Fibroblast of mammary gland (primary cell): Measurements from ENCODE around the gene PRELID1.
A peak's percentile ranks its signal among the peaks of the same experiment; 100 is the strongest.

Experiments
- DNase-seq: peaks from one replicate; pipeline ENCODE4 v3.0.0-alpha.2; 2010; ENCODE audit warnings: low read depth
- H3K4me3 ChIP-seq: 2 replicates; pipeline ENCODE4 v1.5.1; 2011; ENCODE audit warnings: low read depth, mild to moderate bottlenecking, low read length, moderate library complexity; ENCODE audit not compliant: control insufficient read depth
- CTCF ChIP-seq: conservative IDR thresholded peaks from 2 replicates; pipeline ENCODE4 v1.5.1; 2011; ENCODE audit warnings: low read depth, low read length, inconsistent platforms; ENCODE audit not compliant: control insufficient read depth, insufficient read depth

The PRELID1 gene

GRCh38 chr5:177297922-177298321, 5.7 kb upstream of the PRELID1 start:
- TF ChIP-seq CTCF: no peak
- no peak for DNase-seq
- no peak overlapping the region for H3K4me3 ChIP-seq

GRCh38 chr5:177299697-177300096, 3.9 kb upstream of the PRELID1 start:
- no peak for TF ChIP-seq CTCF
- H3K4me3 ChIP-seq: no peak overlapping the region
- DNase-seq: no peak

GRCh38 chr5:177300236-177300880, 3.2 kb upstream of the PRELID1 start:
- DNase-seq: peak; percentile 69
- TF ChIP-seq CTCF: peak; percentile 30
- H3K4me3 ChIP-seq: no peak overlapping the region

GRCh38 chr5:177300951-177301350, 2.6 kb upstream of the PRELID1 start:
- DNase-seq: no peak
- H3K4me3 ChIP-seq: no peak overlapping the region
- TF ChIP-seq CTCF: no peak

GRCh38 chr5:177301503-177302165, 2.0 kb upstream of the PRELID1 start:
- peak; percentile 30 for DNase-seq
- TF ChIP-seq CTCF: no peak
- no peak overlapping the region for H3K4me3 ChIP-seq

GRCh38 chr5:177302354-177303110, 1.1 kb upstream of the PRELID1 start:
- no peak for TF ChIP-seq CTCF
- peak; percentile 36 for DNase-seq
- peak overlapping the region; percentile 98 for H3K4me3 ChIP-seq
